ENCODE data around the gene PLCB1. TPM values are rescaled to one million over a fixed set of nuclear protein-coding genes. Genes with fewer than 3 reads are reported as not detected.
"Not testable (repeated sequence)": the region's sequence is repeated elsewhere in the genome, so short reads cannot be mapped to it uniquely, and the experiment has no call there.

PLCB1 gene
- total and polyA plus RNA-seq, 2 donors: 16.8 to 147 TPM

GRCh38 chr20:8644468-8644867, 512.4 kb downstream of the PLCB1 start:
- 97% methylated on average over 12 of the region's 30 CpGs for WGBS
- not testable (repeated sequence) for DNase-seq (ENCODE audit: extremely low spot score); H3K27ac ChIP-seq (ENCODE audit: low read depth)

GRCh38 chr20:8645326-8645725, 513.3 kb downstream of the PLCB1 start:
- H3K4me1 ChIP-seq (ENCODE audit: insufficient read depth): no peaks in the 10 kb centered on the region
- H3K36me3 ChIP-seq (ENCODE audit: insufficient read depth): no peaks in the 10 kb centered on the region
- H3K4me3 ChIP-seq (ENCODE audit: low read depth, low read length): no peak overlapping the region
- WGBS: 81% methylated on average over 1 of the region's 1 CpG
- H3K27ac ChIP-seq (ENCODE audit: low read depth): no peak overlapping the region
- DNase-seq (ENCODE audit: extremely low spot score): no peak

More at GRCh38 chr20:8644468-8644867, 512.4 kb downstream of the PLCB1 start:
- H3K36me3 ChIP-seq (ENCODE audit: insufficient read depth); H3K4me1 ChIP-seq (ENCODE audit: insufficient read depth); H3K4me3 ChIP-seq (ENCODE audit: low read depth, low read length): not testable (repeated sequence)

- WGBS: 45% methylated on average over 4 of the region's 4 CpGs
- H3K4me3 ChIP-seq (ENCODE audit: low read depth, low read length): no peak overlapping the region
- H3K36me3 ChIP-seq (ENCODE audit: insufficient read depth): no peaks in the 10 kb centered on the region
- DNase-seq (ENCODE audit: extremely low spot score): no peak
- H3K4me1 ChIP-seq (ENCODE audit: insufficient read depth): no peaks in the 10 kb centered on the region
- H3K27ac ChIP-seq (ENCODE audit: low read depth): no peak overlapping the region
These were observed 514.0 kb downstream of the PLCB1 start for GRCh38 chr20:8646033-8646441.

- DNase-seq (ENCODE audit: extremely low spot score): no peak
- Histone ChIP-seq H3K36me3 (ENCODE audit: insufficient read depth) (no peaks in the 10 kb centered on the region), H3K27ac (ENCODE audit: low read depth) (no peak overlapping the region), H3K4me1 (ENCODE audit: insufficient read depth) (no peaks in the 10 kb centered on the region), H3K4me3 (ENCODE audit: low read depth, low read length) (no peak overlapping the region)
- 81% methylated on average over 1 of the region's 1 CpG for WGBS
These were observed 514.6 kb downstream of the PLCB1 start for GRCh38 chr20:8646716-8647115.

GRCh38 chr20:8647961-8648441, 515.9 kb downstream of the PLCB1 start:
- Histone ChIP-seq H3K27ac (ENCODE audit: low read depth) (peak overlapping the region; percentile 56), H3K4me1 (ENCODE audit: insufficient read depth) (no peaks in the 10 kb centered on the region), H3K36me3 (ENCODE audit: insufficient read depth) (no peaks in the 10 kb centered on the region), H3K4me3 (ENCODE audit: low read depth, low read length) (no peak overlapping the region)
- WGBS: 35% methylated on average over 5 of the region's 5 CpGs
- DNase-seq (ENCODE audit: extremely low spot score): no peak

- H3K36me3 ChIP-seq (ENCODE audit: insufficient read depth): no peaks in the 10 kb centered on the region
- 56% methylated on average over 2 of the region's 2 CpGs for WGBS
- no peak overlapping the region for H3K27ac ChIP-seq (ENCODE audit: low read depth)
- DNase-seq (ENCODE audit: extremely low spot score): no peak
- no peak overlapping the region for H3K4me3 ChIP-seq (ENCODE audit: low read depth, low read length)
- H3K4me1 ChIP-seq (ENCODE audit: insufficient read depth): no peaks in the 10 kb centered on the region
These were observed 516.4 kb downstream of the PLCB1 start for GRCh38 chr20:8648466-8648865.

- no peaks in the 10 kb centered on the region for H3K36me3 ChIP-seq (ENCODE audit: insufficient read depth)
- DNase-seq (ENCODE audit: extremely low spot score): no peak
- no peak overlapping the region for H3K27ac ChIP-seq (ENCODE audit: low read depth)
- H3K4me3 ChIP-seq (ENCODE audit: low read depth, low read length): no peak overlapping the region
- H3K4me1 ChIP-seq (ENCODE audit: insufficient read depth): no peaks in the 10 kb centered on the region
- 48% methylated on average over 3 of the region's 3 CpGs for WGBS
These were observed 520.3 kb downstream of the PLCB1 start for GRCh38 chr20:8652396-8652795.

- no peak overlapping the region for H3K27ac ChIP-seq (ENCODE audit: low read depth)
- no peaks in the 10 kb centered on the region for H3K36me3 ChIP-seq (ENCODE audit: insufficient read depth)
- 85% methylated on average over 2 of the region's 2 CpGs for WGBS
- H3K4me1 ChIP-seq (ENCODE audit: insufficient read depth): no peaks in the 10 kb centered on the region
- H3K4me3 ChIP-seq (ENCODE audit: low read depth, low read length): no peak overlapping the region
- DNase-seq (ENCODE audit: extremely low spot score): no peak
These were observed 522.4 kb downstream of the PLCB1 start for GRCh38 chr20:8654486-8654885.

- no peaks in the 10 kb centered on the region for H3K36me3 ChIP-seq (ENCODE audit: insufficient read depth)
- WGBS: 88% methylated on average over 1 of the region's 1 CpG
- no peaks in the 10 kb centered on the region for H3K4me1 ChIP-seq (ENCODE audit: insufficient read depth)
- no peak overlapping the region for H3K27ac ChIP-seq (ENCODE audit: low read depth)
- DNase-seq (ENCODE audit: extremely low spot score): no peak
- H3K4me3 ChIP-seq (ENCODE audit: low read depth, low read length): no peak overlapping the region
These were observed 524.3 kb downstream of the PLCB1 start for GRCh38 chr20:8656335-8656734.

GRCh38 chr20:8657664-8658063, 525.6 kb downstream of the PLCB1 start:
- Histone ChIP-seq H3K4me1 (ENCODE audit: insufficient read depth) (no peaks in the 10 kb centered on the region), H3K4me3 (ENCODE audit: low read depth, low read length) (no peak overlapping the region), H3K27ac (ENCODE audit: low read depth) (no peak overlapping the region), H3K36me3 (ENCODE audit: insufficient read depth) (no peaks in the 10 kb centered on the region)
- no peak for DNase-seq (ENCODE audit: extremely low spot score)

GRCh38 chr20:8658103-8658502, 526.0 kb downstream of the PLCB1 start:
- Histone ChIP-seq H3K4me1 (ENCODE audit: insufficient read depth) (no peaks in the 10 kb centered on the region), H3K27ac (ENCODE audit: low read depth) (no peak overlapping the region), H3K4me3 (ENCODE audit: low read depth, low read length) (no peak overlapping the region), H3K36me3 (ENCODE audit: insufficient read depth) (no peaks in the 10 kb centered on the region)
- WGBS: 87% methylated on average over 3 of the region's 3 CpGs
- DNase-seq (ENCODE audit: extremely low spot score): no peak

GRCh38 chr20:8661229-8661952, 529.3 kb downstream of the PLCB1 start:
- Histone ChIP-seq H3K4me1 (ENCODE audit: insufficient read depth) (no peaks in the 10 kb centered on the region), H3K36me3 (ENCODE audit: insufficient read depth) (no peaks in the 10 kb centered on the region), H3K4me3 (ENCODE audit: low read depth, low read length) (no peak overlapping the region), H3K27ac (ENCODE audit: low read depth) (no peak overlapping the region)
- no peak for DNase-seq (ENCODE audit: extremely low spot score)
- 73% methylated on average over 8 of the region's 8 CpGs for WGBS

- Histone ChIP-seq H3K4me1 (ENCODE audit: insufficient read depth) (no peaks in the 10 kb centered on the region), H3K36me3 (ENCODE audit: insufficient read depth) (no peaks in the 10 kb centered on the region), H3K27ac (ENCODE audit: low read depth) (no peak overlapping the region), H3K4me3 (ENCODE audit: low read depth, low read length) (no peak overlapping the region)
- DNase-seq (ENCODE audit: extremely low spot score): no peak
- WGBS: 84% methylated on average over 5 of the region's 5 CpGs
These were observed 530.4 kb downstream of the PLCB1 start for GRCh38 chr20:8662433-8662954.

GRCh38 chr20:8663424-8663823, 531.4 kb downstream of the PLCB1 start:
- Histone ChIP-seq H3K4me1 (ENCODE audit: insufficient read depth) (no peaks in the 10 kb centered on the region), H3K27ac (ENCODE audit: low read depth) (no peak overlapping the region), H3K36me3 (ENCODE audit: insufficient read depth) (no peaks in the 10 kb centered on the region), H3K4me3 (ENCODE audit: low read depth, low read length) (no peak overlapping the region)
- 94% methylated on average over 1 of the region's 1 CpG for WGBS
- DNase-seq (ENCODE audit: extremely low spot score): no peak
